ENCODE data around the gene SUPT20HL1.
"Not testable (repeated sequence)": the region's sequence is repeated elsewhere in the genome, so short reads cannot be mapped to it uniquely, and the experiment has no call there.

Gene SUPT20HL1

GRCh38 chrX:24364326-24364725, 3.9 kb downstream of the SUPT20HL1 start:
- DNase-seq = no peak

- no peak for DNase-seq
These were observed 4.6 kb downstream of the SUPT20HL1 start for GRCh38 chrX:24364851-24365538.

DNA sequence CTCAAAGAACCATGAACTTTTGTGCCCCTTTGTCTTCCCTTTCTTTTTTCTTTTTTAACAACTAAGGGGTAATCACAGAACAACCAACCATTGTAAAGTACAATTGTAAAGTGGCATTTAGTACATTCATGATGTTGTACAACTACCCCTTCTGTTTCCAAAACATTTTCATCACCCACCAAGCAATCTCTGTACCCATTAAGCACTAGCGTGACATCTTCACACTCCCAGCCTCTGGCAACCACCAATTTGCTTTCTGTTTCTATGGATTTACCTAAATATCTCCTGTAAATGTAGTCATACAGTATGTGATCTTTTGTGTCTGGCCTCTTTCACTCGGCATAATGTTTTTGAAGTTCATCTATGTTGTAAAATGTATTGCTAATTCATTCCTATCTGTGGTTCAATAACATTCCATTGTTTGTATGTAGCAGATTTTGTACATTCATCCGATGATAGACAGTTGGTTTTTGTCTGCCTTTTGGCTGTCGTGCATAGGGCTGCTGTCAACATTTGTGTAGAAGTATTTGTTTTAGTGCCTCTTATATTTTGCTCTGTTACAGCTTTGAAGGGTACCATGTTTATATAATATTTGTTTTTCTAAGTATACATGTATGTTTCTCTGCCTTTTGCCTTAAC, 6.4 kb downstream of the SUPT20HL1 start:
- not testable (repeated sequence) for DNase-seq

DNA sequence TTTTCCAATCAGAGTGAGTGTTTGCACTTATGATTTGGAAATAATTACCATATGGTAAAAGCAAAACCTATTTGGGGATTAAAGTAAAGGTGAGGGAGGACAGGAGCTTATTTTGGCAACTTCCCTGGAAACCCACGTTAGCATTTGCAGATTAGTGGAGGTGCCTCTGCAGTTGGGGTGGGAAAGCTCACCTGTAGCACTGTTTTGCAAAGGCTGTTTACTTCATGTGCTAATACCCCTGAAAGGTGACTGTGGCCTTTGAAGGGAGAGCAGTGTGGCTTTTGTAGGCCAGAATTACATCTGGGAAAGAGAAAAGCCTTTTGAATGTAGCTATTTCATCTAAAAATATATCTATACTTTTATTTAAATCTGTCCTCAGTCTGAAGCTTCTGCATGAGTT, 9.4 kb downstream of the SUPT20HL1 start:
- DNase-seq = no peak

- DNase-seq = peak; percentile 79
These were observed 11.0 kb downstream of the SUPT20HL1 start for GRCh38 chrX:24371391-24371972.

- DNase-seq = no peak
These were observed 11.8 kb downstream of the SUPT20HL1 start for GRCh38 chrX:24372021-24372763.

GRCh38 chrX:24375600-24376131, 15.2 kb downstream of the SUPT20HL1 start:
- DNase-seq = no peak

- DNase-seq = no peak
These were observed 16.0 kb downstream of the SUPT20HL1 start for GRCh38 chrX:24376403-24376802.

GRCh38 chrX:24377195-24377594, 16.8 kb downstream of the SUPT20HL1 start:
- no peak for DNase-seq

DNA sequence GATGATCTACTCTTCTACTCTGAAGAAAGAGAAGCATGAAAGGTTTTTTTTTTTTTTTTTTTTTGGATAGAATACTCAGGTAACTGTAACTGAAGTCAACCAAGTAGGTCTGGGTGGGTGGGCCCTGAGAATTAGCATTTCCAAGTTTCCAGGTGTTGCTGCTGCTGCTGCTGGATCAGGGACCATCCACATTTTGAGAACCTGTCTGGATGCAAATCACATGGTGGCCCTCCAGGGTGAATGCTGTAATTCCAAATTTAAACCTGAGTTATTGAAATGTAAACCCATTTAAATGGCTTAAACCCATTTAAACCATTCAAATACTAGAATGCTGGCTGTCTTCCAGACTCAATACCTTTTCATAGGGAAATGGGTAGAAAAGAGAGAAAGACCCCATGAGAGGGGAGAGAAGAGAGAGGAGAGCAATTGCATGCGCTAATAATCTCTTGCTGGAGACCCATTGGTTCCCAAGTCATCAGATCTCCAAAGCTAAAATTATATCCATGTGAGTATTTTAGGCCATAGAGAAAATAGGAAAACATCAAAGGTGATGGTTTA, 17.6 kb downstream of the SUPT20HL1 start:
- DNase-seq = no peak

- DNase-seq = no peak
These were observed 18.3 kb downstream of the SUPT20HL1 start for GRCh38 chrX:24378706-24379105.

- DNase-seq = no peak
These were observed 20.1 kb downstream of the SUPT20HL1 start for GRCh38 chrX:24380262-24381187.

GRCh38 chrX:24382315-24382714, 21.9 kb downstream of the SUPT20HL1 start:
- not testable (repeated sequence) for DNase-seq

GRCh38 chrX:24387724-24388123, 27.3 kb downstream of the SUPT20HL1 start:
- no peak for DNase-seq

DNA sequence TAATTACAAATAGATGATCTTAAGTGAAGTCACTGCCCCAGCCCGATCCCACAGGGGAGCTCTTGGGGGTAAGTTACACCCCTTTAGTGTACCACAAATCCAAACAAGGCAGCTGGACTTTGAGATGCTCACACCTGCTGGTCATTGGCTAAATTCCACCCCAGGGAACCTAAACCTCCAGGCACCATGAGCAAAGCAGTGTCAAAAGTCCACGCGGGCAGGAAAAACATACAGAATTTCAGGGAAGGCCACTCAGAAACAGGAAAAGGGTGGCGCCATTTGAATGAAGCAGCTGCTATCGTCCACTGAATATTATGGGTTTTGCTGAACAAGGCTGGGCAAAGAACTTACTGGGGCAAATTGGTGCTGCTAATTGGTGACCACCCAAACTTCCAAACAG, 30.9 kb downstream of the SUPT20HL1 start:
- no peak for DNase-seq

- DNase-seq = no peak
These were observed 31.4 kb downstream of the SUPT20HL1 start for GRCh38 chrX:24391843-24392242.

DNA sequence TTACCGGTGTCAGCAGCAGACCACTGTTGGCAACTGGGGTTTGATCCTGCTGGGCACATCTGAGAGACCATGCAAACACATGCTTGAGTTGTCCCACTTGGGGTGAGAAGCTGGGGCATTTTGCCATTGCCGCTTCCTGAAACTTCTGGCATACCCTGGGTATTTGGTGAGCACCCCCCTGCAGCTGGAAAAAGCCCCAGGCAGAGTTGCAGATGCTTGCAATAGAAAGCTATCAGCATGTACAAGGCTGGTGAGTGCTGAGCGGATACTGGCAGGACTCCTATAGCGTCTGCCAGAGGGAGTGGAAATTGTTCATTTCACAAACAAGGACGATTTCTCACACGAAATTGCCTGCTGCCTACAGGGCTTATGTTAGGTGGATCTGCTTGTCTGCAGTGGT, 32.3 kb downstream of the SUPT20HL1 start:
- DNase-seq = no peak

DNA sequence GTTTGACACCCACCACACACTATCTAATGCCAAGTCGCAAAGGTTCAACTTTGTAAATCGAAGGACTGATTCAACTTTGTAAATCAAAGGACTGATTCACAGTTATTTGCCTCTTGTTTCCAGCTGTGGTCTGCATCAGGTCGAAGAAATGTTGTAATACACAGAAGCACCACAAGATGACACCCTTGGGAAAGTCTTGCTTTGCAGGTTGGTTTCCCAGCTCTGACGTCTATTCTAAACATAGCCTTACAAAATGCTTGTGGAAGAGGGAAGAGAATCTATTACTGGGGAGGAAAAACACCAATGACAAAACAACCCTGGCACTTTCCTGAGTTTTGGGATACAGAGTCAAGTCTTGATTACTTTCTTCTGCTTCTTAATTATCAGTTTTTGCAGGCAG, 35.3 kb downstream of the SUPT20HL1 start:
- no peak for DNase-seq

DNA sequence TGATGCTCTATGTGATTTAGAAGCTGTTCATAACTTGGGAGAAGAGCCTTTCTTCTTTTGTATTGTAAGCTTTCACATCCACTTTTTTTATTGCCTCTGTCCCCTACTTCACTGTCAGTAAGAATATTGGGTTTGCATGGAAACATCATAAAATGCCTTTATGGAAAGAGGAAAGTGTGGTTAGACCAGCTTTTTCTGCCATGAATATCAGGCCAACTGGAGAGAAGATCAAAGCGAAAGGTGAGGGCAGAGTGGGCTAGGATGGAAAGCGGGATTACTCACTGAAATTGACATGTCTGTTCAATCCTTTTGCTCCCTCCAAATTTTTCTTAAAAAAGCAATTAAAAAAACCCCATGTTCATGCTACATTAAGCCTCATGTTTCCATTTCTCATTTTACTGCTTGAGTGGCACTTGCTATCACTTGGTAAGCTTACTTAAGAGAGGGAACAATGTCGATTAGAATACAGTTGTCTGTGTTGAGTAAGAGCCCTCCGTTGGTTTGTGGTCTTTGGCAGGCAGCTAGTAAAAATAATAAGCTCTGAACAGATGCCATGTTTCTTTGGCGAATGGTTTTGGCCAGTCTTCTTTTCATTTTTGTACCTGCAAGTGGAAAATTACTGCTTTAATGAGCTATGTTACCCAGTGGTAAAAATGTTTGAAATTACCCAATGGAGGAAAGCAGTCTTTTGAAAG, 35.9 kb downstream of the SUPT20HL1 start:
- DNase-seq = no peak

DNA sequence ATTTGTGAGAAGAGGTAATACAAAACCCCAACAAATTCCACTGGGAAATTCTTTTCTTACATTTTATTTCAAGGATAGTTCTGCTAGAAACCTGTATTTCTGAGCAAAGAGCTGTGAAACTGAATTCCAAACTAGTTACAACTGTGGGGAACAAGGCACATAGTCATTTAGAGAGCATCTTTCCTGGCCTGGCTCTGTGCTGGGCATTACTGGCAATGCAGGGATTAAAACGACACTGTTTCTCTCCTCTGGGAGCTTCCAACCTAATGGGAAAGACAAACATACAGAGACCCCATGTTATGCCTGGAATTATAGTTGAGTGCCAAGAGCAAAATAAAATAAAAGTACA, 36.5 kb downstream of the SUPT20HL1 start:
- no peak for DNase-seq

DNA sequence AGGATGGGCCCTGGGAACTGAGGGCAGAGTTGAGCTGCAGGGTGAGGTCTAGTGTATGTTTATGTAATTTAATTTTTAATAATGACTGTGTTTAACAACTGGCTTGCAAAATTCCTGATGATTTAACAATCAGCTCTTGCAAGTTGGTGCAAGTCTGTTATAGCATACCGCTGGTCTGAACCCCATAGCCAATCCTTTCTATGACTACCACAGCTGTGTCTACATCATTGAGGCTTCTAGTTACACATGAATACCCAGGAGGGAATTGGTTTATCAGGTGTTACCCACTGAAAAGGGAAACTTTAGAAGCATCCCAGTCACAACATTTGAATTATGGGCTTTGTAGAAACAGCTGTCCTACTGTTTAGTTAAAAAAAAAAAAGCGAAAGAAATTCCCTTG, 38.3 kb downstream of the SUPT20HL1 start:
- no peak for DNase-seq
